Hematopoietic multipotent progenitor cell treated with erythropoietin and hydrocortisone succinate and interleukin-3 and kit ligand, for 15 days (in vitro differentiated cells): ENCODE data around the gene CNEP1R1.
A peak's percentile ranks its signal among the peaks of the same experiment; 100 is the strongest.

Experiments
- DNase-seq: peaks from one replicate; pipeline ENCODE4 v3.0.0-alpha.2; 2015; ENCODE audit warnings: low spot score

Gene CNEP1R1

DNA sequence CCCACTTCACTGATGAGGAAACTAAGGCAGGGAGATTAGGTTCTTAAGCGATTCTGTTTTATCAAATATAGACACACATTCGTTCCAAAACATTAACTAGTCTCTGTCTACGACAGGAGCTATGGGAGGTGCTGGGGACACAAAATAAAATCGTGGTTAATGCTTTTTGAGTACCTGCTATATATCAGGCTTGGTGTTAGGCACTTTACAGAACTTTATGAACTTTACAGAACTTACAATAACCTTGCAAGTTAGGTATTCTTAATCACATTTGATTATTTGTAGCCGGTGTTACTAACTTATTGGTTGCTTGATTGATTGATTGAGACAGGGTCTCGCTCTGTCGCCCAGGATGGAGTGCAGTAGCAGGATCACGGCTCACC is 40.2 kb downstream of the CNEP1R1 start:
- DNase-seq: no peak

DNA sequence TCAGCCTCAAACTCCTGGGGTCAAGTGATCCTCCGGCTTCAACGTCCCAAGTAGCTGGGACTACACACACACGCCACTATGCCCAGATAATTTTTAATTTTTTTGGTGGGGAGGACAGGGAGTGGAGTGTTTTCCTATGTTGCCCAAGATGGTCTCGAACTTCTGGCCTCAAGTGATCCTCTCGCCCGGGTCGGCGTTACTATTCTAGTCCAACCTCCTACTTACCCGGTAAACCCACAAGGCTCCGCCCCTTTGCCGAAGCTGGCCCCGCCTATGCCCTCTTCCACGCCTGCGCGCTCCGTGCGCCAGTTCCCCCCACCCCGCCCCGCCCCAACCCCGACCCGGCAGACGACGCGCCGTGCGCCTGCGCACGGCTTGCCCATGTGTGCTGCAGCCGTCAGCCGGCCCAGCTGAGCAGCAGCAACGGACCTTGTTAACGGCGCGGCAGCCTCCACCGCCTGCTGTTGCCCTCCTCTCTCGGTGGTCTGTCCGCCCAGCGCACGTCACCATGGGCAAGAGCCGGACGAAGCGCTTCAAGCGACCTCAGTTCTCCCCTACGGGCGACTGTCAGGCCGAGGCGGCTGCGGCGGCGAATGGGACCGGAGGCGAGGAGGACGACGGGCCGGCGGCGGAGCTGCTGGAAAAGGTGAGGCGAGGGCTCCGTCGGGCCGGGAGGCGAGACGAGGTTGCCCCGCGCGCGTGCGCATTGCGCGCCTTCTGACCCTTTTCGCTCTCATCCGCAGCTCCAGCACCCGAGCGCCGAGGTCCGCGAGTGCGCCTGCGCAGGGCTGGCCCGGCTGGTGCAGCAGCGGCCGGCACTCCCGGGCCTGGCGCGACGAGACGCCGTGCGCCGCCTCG is 40.8 kb downstream of the CNEP1R1 start, which contains the start of gene HEATR3:
Gene HEATR3, plus strand, starts transcription at position 347 of the 858 bp plus-strand sequence. Its CDS starts 162 bp downstream, at position 509.
- DNase-seq: peak; percentile 92

DNA sequence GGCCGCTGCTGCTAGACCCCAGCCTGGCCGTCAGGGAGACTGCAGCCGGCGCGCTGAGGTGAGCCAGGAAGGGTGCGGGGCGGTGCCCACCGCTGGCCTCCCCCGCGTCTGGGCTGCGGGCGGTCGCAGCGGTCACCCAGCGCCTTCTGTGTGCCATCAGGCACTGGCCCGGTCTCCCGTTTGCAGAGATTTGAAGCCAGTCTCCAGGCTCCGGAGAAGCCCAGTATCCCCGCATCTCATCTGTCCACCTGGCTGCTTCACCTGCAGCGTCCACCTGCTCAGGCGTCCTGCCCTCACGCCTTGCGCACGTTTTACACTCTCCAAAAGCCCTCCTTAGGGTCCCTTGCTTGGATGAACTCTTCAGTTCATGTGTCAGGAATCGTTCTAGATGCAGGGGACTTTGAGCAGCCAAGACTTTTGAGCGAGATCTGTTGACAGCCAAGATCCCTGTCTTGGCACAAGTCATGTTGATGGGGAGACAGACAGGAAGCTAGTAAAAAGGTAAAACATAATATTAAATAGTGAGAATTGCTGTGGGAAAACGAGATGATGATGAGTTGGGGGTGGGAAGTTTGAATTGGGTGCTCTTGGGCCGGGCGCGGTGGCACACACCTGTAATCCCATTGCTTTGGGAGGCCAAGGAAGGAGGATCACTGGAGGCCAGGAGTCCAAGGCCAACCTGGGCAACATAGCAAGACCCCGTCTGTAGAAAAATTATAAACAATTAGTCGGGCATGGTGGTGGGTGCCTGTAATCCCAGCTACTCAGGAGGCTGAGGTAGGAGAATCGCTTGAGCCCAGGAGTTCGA is 41.7 kb downstream of the CNEP1R1 start:
- no peak for DNase-seq

DNA sequence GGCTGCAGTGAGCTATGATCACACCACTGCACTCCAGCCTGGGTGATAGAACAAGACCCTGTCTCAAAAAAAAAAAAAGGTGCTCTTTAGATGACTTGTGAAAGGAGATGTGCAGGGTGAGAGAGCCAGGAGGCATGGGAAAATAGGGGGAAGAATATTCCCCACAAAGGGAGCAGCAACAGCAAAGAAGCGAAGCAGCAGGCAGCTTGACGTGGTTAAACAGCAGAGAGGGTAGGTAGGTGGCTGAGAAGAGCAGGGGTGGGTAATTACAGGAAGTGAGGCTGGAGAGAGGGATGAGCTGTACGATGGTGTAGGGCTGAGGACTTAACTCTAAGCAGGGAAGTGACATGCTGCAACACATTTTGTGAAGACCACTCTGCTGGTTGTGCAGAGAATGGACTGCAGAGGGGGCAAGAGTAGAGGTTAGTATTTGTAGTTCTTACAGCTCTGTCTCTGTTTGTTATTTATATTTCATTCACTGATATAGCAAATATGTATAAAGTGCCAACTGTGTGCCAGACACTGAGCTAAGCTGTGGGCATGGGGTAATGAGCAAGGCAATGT is 42.3 kb downstream of the CNEP1R1 start:
- DNase-seq: peak; percentile 16

DNA sequence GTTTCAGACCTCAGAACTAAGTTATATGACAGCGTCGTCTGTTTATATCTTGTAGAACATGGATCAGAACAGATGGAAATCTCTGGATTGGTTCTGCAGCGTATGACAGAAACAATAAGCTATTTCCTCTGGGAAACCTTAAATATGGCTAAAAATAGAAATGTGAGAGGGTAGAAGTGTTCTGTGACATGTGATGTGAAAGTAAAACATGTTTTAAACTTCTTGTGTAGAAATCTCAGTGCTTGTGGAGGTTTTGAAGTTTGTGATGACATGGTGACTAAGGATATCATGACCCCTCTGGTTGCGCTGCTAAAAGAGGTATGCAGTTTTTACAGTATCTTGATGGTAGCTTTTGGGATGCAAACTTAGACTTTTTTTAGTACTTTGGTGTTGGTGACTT is 43.5 kb downstream of the CNEP1R1 start:
- no peak for DNase-seq

DNA sequence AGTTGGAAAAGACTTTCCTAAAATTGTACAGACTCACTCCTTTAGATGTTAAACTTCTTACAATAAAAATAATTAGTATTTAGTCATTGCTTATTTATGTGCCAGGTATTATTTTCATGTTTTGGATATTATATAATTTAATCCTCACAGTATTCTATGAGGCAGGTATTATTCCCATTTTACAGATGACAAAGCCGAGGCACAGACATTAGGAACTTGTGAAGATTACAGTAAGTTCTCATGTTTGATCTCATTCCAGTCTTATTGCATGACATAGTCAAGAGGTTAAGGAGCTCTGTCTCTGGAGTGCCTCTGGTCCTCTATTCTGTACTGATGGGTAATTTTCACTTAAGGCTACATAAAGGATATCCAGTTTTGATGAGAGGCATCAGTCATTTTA is 44.0 kb downstream of the CNEP1R1 start:
- no peak for DNase-seq

DNA sequence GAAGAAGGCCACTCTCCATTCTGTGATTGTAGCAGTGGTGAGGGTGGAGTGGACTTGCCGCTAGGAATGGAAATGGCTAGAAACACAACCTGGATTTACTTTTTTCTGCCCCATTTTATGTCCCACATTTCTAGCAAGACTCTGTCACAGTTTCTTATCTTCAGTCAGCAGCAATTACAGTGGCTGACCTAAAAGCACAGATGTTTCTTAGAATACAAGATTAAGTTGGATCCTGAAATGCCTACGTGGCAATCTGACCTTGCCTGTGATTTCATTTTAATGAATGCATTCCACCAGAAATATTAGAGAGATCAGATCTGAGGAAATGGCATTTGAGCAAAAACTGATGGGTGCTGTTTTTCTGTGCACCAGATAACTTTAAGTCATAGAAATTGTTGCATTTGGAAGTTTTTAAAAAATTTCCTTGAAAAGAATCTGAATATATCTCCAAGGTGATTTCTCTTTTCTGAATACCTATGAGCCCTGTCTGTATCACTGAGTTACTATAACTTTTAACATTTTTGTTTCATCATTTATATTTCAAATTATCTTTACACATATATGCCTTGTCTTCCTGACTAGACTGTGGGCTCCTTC is 46.1 kb downstream of the CNEP1R1 start:
- peak; percentile 52 for DNase-seq

DNA sequence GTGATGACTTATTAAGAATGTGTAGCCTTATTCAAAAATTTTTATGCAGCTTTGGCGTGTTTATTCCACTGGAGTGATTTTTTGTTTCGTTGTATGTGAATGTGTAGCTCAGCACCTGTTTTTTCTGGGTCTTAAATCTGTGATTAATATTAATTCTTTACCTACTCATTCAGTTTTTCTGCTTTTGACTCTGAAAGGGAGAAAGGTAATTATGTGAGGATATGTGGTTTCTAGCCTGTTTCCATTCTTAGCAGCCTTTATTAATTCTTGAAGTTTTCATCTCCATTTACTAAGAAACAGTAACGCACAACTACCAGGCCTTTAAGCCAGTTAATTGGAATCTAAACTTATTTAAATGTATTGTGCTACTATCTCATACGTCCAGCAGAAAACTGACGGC is 47.7 kb downstream of the CNEP1R1 start:
- DNase-seq: no peak

DNA sequence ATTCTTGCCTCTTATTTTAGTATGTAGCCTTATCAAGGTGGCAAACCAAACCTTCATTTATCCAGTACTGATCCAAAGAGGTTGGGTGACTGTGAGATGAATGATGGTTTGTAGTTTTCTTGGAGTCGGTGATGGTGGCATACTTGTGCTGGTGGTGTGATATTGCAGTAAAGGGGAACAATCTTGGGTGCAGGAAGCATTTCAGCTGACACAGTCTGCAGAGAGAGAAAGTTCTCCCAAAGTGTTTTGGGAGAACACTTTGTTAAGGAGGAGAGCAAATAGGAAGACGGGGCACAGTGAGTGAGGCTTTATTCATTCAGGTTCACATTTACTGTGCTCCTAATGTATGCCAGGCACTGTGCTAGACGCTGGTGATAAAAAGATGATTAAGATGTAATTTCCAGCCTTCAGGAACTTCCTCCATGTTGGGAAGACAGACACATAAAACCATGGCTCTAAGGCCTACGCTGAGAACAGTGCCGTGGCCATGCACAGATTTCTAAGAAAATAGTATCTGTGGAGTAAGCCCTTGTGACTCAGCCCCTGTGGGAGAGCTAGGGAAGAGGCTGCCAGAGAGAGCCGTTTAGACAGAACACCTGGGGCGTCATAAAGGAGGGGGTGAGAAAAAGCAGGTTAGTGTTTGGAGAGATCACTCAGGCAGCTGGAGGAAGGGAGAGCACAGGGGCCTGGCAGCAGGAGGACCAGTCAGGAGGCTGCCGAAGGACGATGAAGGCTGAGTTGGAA is 54.5 kb downstream of the CNEP1R1 start:
- DNase-seq: no peak

DNA sequence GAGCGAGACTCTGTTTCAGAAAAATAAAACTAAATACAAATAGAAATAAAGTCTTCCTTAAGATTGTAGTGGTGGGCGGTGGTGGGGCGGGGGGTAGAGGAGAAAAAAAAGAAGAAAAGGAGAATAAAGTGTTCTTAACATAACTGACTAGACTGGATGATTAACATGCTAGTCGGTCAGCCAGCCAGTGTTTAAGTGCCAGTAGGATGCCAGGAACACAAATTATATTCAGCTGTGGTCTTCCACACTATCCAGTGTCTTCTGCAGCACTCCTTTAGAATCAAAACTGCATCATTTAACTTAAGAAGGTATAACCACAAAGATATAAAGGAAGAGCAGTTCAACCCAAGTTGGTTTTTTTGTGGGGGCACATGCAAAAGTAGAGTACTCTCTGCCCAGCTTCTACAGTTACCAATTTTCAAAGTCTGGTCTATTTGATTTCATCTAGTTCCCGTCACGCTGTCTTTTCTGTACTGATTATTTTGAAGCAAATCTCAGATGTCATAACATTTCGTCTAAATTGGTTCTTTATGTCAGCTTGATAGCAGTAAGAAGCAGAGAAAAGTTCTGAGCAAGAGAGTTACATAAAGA is 56.5 kb downstream of the CNEP1R1 start:
- DNase-seq: no peak

DNA sequence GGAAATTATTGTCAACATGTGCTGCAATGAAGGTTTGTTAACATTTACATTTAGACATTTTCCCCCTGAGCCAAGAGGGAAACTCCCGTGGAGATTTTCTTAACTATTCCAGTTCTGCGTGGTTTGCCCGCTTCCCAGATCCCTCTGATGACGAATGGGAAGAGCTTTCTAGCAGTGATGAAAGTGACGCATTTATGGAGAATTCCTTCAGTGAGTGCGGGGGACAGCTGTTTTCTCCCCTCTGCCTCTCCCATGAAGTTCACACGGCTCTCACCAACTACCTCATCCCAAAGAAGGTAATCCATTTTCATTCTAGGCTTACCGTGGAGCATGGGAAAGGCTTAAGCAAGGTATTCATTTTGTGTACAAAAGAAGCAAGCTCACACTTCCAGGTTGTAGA is 59.0 kb downstream of the CNEP1R1 start:
- no peak for DNase-seq

DNA sequence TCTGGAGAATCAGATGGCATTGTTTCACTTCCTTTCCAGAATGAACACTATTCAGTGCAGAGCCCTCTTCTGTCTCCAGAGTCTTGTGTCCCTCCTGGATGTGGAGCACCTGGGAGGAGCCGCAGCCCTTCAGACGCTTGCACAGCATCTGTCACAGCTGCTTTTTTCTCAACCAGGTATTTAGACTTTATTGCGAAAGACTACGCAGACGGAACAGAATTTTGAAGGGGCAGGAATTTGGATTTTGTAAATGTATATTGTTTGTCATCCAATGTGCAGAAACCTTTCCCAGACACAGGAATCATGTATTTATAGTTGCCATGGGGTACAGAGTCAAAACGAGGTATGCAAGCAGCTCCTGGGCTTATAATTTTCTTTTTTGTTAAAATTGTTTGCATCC is 61.2 kb downstream of the CNEP1R1 start:
- no peak for DNase-seq
